Measurements from ENCODE around the gene SYCP2.

- TF ChIP-seq CTCF (IDR thresholded peaks at IDR 0.05; ENCODE audit: low read length) (no peak), EZH2 (IDR thresholded peaks at IDR 0.05; ENCODE audit: borderline replicate concordance, low read length) (no peak)
Measured at GRCh38 chr20:59817406-59817805, 116.0 kb downstream of the SYCP2 start.
